Measurements from ENCODE around the gene ENDOD1.

The ENDOD1 gene

GRCh38 chr11:95059046-95059445 is 30.6 kb upstream of the ENDOD1 start:
- Histone ChIP-seq H3K4me1 (ENCODE audit: control insufficient read depth, low read depth, low read length) (no peaks in the 10 kb centered on the region), H2AK5ac (ENCODE audit: low read length) (no peak overlapping the region), H3K79me2 (ENCODE audit: control insufficient read depth, insufficient read depth, low read length) (no peaks in the 10 kb centered on the region), H3K27me3 (ENCODE audit: insufficient read depth, low read length, poor library complexity) (no peaks in the 10 kb centered on the region), H3K4me3 (ENCODE audit: low read length) (no peak overlapping the region), H3K36me3 (ENCODE audit: control insufficient read depth, insufficient read depth, low read length) (no peaks in the 10 kb centered on the region), H4K5ac (ENCODE audit: low read length) (no peak overlapping the region), H3K18ac (ENCODE audit: low read length) (no peak overlapping the region), H2BK5ac (ENCODE audit: low read length) (no peak overlapping the region), H3K56ac (ENCODE audit: low read length) (no peak overlapping the region), H3K23ac (ENCODE audit: low read length) (no peak overlapping the region), H3K4ac (ENCODE audit: low read depth, low read length) (no peak overlapping the region), H3K79me1 (ENCODE audit: low read length) (no peaks in the 10 kb centered on the region), H3K27ac (ENCODE audit: low read depth, low read length) (no peak overlapping the region), H3K4me2 (ENCODE audit: low read length) (no peak overlapping the region), H2BK15ac (replicated peaks; ENCODE audit: low read depth) (no peak overlapping the region), H2BK120ac (ENCODE audit: low read depth, low read length) (no peak overlapping the region), H3K9ac (ENCODE audit: low read length) (no peak overlapping the region), H4K8ac (ENCODE audit: low read depth, low read length) (no peak overlapping the region)
- no CpG with 5 or more reads among the region's 6 CpGs for WGBS (ENCODE audit: extremely low coverage, insufficient coverage, low lambda C conversion rate)
- no peak for DNase-seq

GRCh38 chr11:95065336-95065735 is 24.3 kb upstream of the ENDOD1 start:
- Histone ChIP-seq H3K9ac (ENCODE audit: low read length) (no peak overlapping the region), H4K5ac (ENCODE audit: low read length) (no peak overlapping the region), H3K18ac (ENCODE audit: low read length) (no peak overlapping the region), H3K56ac (ENCODE audit: low read length) (no peak overlapping the region), H3K27me3 (ENCODE audit: insufficient read depth, low read length, poor library complexity) (no peaks in the 10 kb centered on the region), H3K4me3 (ENCODE audit: low read length) (no peak overlapping the region), H3K36me3 (ENCODE audit: control insufficient read depth, insufficient read depth, low read length) (no peaks in the 10 kb centered on the region), H3K79me1 (ENCODE audit: low read length) (no peaks in the 10 kb centered on the region), H2BK5ac (ENCODE audit: low read length) (no peak overlapping the region), H2BK15ac (replicated peaks; ENCODE audit: low read depth) (no peak overlapping the region), H3K79me2 (ENCODE audit: control insufficient read depth, insufficient read depth, low read length) (no peaks in the 10 kb centered on the region), H3K23ac (ENCODE audit: low read length) (no peak overlapping the region), H2AK5ac (ENCODE audit: low read length) (no peak overlapping the region), H3K4me1 (ENCODE audit: control insufficient read depth, low read depth, low read length) (no peaks in the 10 kb centered on the region), H3K4me2 (ENCODE audit: low read length) (no peak overlapping the region), H4K8ac (ENCODE audit: low read depth, low read length) (no peak overlapping the region), H2BK120ac (ENCODE audit: low read depth, low read length) (no peak overlapping the region), H3K4ac (ENCODE audit: low read depth, low read length) (no peak overlapping the region), H3K27ac (ENCODE audit: low read depth, low read length) (no peak overlapping the region)
- no CpG with 5 or more reads among the region's 1 CpG for WGBS (ENCODE audit: extremely low coverage, insufficient coverage, low lambda C conversion rate)
- DNase-seq = no peak

GRCh38 chr11:95066716-95067038 is 23.0 kb upstream of the ENDOD1 start, which contains the start of gene SRSF8:
TSS of gene SRSF8 (plus strand) at chr11:95066919. CDS start at chr11:95067227, 308 bp downstream.
- Histone ChIP-seq H3K56ac (ENCODE audit: low read length) (peak within 1 kb of the TSS; percentile 88), H3K4me3 (ENCODE audit: low read length) (peak within 1 kb of the TSS; percentile 37), H2AK5ac (ENCODE audit: low read length) (no peak within 1 kb of the TSS), H3K23ac (ENCODE audit: low read length) (no peak within 1 kb of the TSS), H3K9ac (ENCODE audit: low read length) (peak within 1 kb of the TSS; percentile 67), H4K5ac (ENCODE audit: low read length) (no peak within 1 kb of the TSS), H3K27ac (ENCODE audit: low read depth, low read length) (peak within 1 kb of the TSS; percentile 79), H2BK120ac (ENCODE audit: low read depth, low read length) (no peak within 1 kb of the TSS), H3K18ac (ENCODE audit: low read length) (peak within 1 kb of the TSS; percentile 81), H2BK15ac (replicated peaks; ENCODE audit: low read depth) (no peak within 1 kb of the TSS), H2BK5ac (ENCODE audit: low read length) (no peak within 1 kb of the TSS), H3K4me2 (ENCODE audit: low read length) (peak within 1 kb of the TSS; percentile 74), H3K27me3 (ENCODE audit: insufficient read depth, low read length, poor library complexity) (no peaks in the 10 kb centered on the region), H3K36me3 (ENCODE audit: control insufficient read depth, insufficient read depth, low read length) (no peaks in the 10 kb centered on the region), H3K4ac (ENCODE audit: low read depth, low read length) (peak within 1 kb of the TSS; percentile 64), H4K8ac (ENCODE audit: low read depth, low read length) (no peak within 1 kb of the TSS), H3K79me1 (ENCODE audit: low read length) (no peaks in the 10 kb centered on the region), H3K79me2 (ENCODE audit: control insufficient read depth, insufficient read depth, low read length) (no peaks in the 10 kb centered on the region), H3K4me1 (ENCODE audit: control insufficient read depth, low read depth, low read length) (no peaks in the 10 kb centered on the region)
- no peak for DNase-seq
- WGBS (ENCODE audit: extremely low coverage, insufficient coverage, low lambda C conversion rate) = no CpG with 5 or more reads among the region's 4 CpGs

- Histone ChIP-seq H3K9ac (ENCODE audit: low read length) (peak overlapping the region; percentile 67), H3K23ac (ENCODE audit: low read length) (no peak overlapping the region), H3K4ac (ENCODE audit: low read depth, low read length) (peak overlapping the region; percentile 64), H2AK5ac (ENCODE audit: low read length) (no peak overlapping the region), H3K4me2 (ENCODE audit: low read length) (peak overlapping the region; percentile 74), H4K8ac (ENCODE audit: low read depth, low read length) (no peak overlapping the region), H3K36me3 (ENCODE audit: control insufficient read depth, insufficient read depth, low read length) (no peaks in the 10 kb centered on the region), H4K5ac (ENCODE audit: low read length) (no peak overlapping the region), H3K56ac (ENCODE audit: low read length) (peak overlapping the region; percentile 88), H3K79me1 (ENCODE audit: low read length) (no peaks in the 10 kb centered on the region), H3K4me3 (ENCODE audit: low read length) (peak overlapping the region; percentile 37), H3K27me3 (ENCODE audit: insufficient read depth, low read length, poor library complexity) (no peaks in the 10 kb centered on the region), H3K27ac (ENCODE audit: low read depth, low read length) (peak overlapping the region; percentile 79), H3K79me2 (ENCODE audit: control insufficient read depth, insufficient read depth, low read length) (no peaks in the 10 kb centered on the region), H2BK15ac (replicated peaks; ENCODE audit: low read depth) (no peak overlapping the region), H3K4me1 (ENCODE audit: control insufficient read depth, low read depth, low read length) (no peaks in the 10 kb centered on the region), H2BK5ac (ENCODE audit: low read length) (no peak overlapping the region), H3K18ac (ENCODE audit: low read length) (peak overlapping the region; percentile 81), H2BK120ac (ENCODE audit: low read depth, low read length) (no peak overlapping the region)
- DNase-seq = peak; percentile 91
- no CpG with 5 or more reads among the region's 98 CpGs for WGBS (ENCODE audit: extremely low coverage, insufficient coverage, low lambda C conversion rate)
Measured at GRCh38 chr11:95067039-95067840, 22.4 kb upstream of the ENDOD1 start.

GRCh38 chr11:95067841-95068219 is 21.8 kb upstream of the ENDOD1 start:
- no peak for DNase-seq
- no peak overlapping the region for H2AK5ac ChIP-seq (ENCODE audit: low read length)
- H3K79me1 ChIP-seq (ENCODE audit: low read length) = no peaks in the 10 kb centered on the region
- H3K18ac ChIP-seq (ENCODE audit: low read length) = no peak overlapping the region
- H3K27ac ChIP-seq (ENCODE audit: low read depth, low read length) = peak overlapping the region; percentile 79
- H3K4me3 ChIP-seq (ENCODE audit: low read length) = peak overlapping the region; percentile 37
- no peaks in the 10 kb centered on the region for H3K79me2 ChIP-seq (ENCODE audit: control insufficient read depth, insufficient read depth, low read length)
- no CpG with 5 or more reads among the region's 16 CpGs for WGBS (ENCODE audit: extremely low coverage, insufficient coverage, low lambda C conversion rate)
- H3K23ac ChIP-seq (ENCODE audit: low read length) = no peak overlapping the region
- peak overlapping the region; percentile 67 for H3K9ac ChIP-seq (ENCODE audit: low read length)
- no peak overlapping the region for H4K5ac ChIP-seq (ENCODE audit: low read length)
- peak overlapping the region; percentile 88 for H3K56ac ChIP-seq (ENCODE audit: low read length)
- H3K4me1 ChIP-seq (ENCODE audit: control insufficient read depth, low read depth, low read length) = no peaks in the 10 kb centered on the region
- no peak overlapping the region for H2BK120ac ChIP-seq (ENCODE audit: low read depth, low read length)
- H3K4ac ChIP-seq (ENCODE audit: low read depth, low read length) = peak overlapping the region; percentile 18
- no peak overlapping the region for H2BK5ac ChIP-seq (ENCODE audit: low read length)
- no peaks in the 10 kb centered on the region for H3K27me3 ChIP-seq (ENCODE audit: insufficient read depth, low read length, poor library complexity)
- H2BK15ac ChIP-seq (replicated peaks; ENCODE audit: low read depth) = no peak overlapping the region
- H3K36me3 ChIP-seq (ENCODE audit: control insufficient read depth, insufficient read depth, low read length) = no peaks in the 10 kb centered on the region
- no peak overlapping the region for H4K8ac ChIP-seq (ENCODE audit: low read depth, low read length)
- H3K4me2 ChIP-seq (ENCODE audit: low read length) = peak overlapping the region; percentile 74

DNA sequence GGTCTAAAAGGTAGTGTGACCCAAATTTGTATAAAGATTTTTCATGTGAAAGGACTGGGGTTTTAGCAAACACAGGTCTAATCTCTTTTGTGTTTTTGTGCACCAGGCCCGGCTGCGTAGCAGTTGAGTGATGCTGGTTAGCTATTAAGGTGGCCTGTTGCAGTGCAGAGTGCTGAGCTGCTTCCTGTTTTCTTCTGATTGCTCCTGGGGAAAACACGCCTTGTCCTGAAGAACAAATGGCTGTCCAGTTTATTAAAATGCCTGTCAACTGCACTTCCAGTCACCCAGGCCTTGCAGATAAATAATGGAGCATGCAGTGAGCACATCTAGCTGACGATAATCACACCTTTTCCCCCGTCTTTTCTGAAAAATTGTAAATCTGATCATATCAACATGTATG is 21.1 kb upstream of the ENDOD1 start:
- peak overlapping the region; percentile 57 for H3K56ac ChIP-seq (ENCODE audit: low read length)
- H3K4me2 ChIP-seq (ENCODE audit: low read length) = no peak overlapping the region
- H2BK5ac ChIP-seq (ENCODE audit: low read length) = no peak overlapping the region
- H2AK5ac ChIP-seq (ENCODE audit: low read length) = no peak overlapping the region
- no peaks in the 10 kb centered on the region for H3K4me1 ChIP-seq (ENCODE audit: control insufficient read depth, low read depth, low read length)
- no peak overlapping the region for H4K8ac ChIP-seq (ENCODE audit: low read depth, low read length)
- H3K9ac ChIP-seq (ENCODE audit: low read length) = peak overlapping the region; percentile 32
- H3K23ac ChIP-seq (ENCODE audit: low read length) = no peak overlapping the region
- WGBS (ENCODE audit: extremely low coverage, insufficient coverage, low lambda C conversion rate) = no CpG with 5 or more reads among the region's 5 CpGs
- H4K5ac ChIP-seq (ENCODE audit: low read length) = no peak overlapping the region
- DNase-seq = peak; percentile 66
- H2BK120ac ChIP-seq (ENCODE audit: low read depth, low read length) = no peak overlapping the region
- H3K27ac ChIP-seq (ENCODE audit: low read depth, low read length) = no peak overlapping the region
- H3K79me1 ChIP-seq (ENCODE audit: low read length) = no peaks in the 10 kb centered on the region
- no peak overlapping the region for H2BK15ac ChIP-seq (replicated peaks; ENCODE audit: low read depth)
- H3K36me3 ChIP-seq (ENCODE audit: control insufficient read depth, insufficient read depth, low read length) = no peaks in the 10 kb centered on the region
- no peak overlapping the region for H3K4me3 ChIP-seq (ENCODE audit: low read length)
- H3K18ac ChIP-seq (ENCODE audit: low read length) = no peak overlapping the region
- H3K79me2 ChIP-seq (ENCODE audit: control insufficient read depth, insufficient read depth, low read length) = no peaks in the 10 kb centered on the region
- no peak overlapping the region for H3K4ac ChIP-seq (ENCODE audit: low read depth, low read length)
- no peaks in the 10 kb centered on the region for H3K27me3 ChIP-seq (ENCODE audit: insufficient read depth, low read length, poor library complexity)

All from mesendoderm (in vitro differentiated cells).